Mucosa of descending colon (tissue), 3 donors: ENCODE measurements around the gene ACSL6. TPM values are rescaled to one million over a fixed set of nuclear protein-coding genes. Genes with fewer than 3 reads are reported as not detected.

ENCODE experiments used
- ATAC-seq: fragments of 200-7000 bp; cut with Tn5 transposase; one replicate; pipeline ENCODE4 v1.9.1; 2020; ENCODE audit warnings: mild to moderate bottlenecking, moderate library complexity
- DNase-seq, 3 donors: peaks; one replicate each; pipeline ENCODE4 v3.0.0-alpha.2; 2020
- H3K36me3 ChIP-seq: fragments of 200-600 bp; one replicate; pipeline ENCODE4 v1.8.0; 2021; ENCODE audit warnings: low read depth, mild to moderate bottlenecking
- H3K4me1 ChIP-seq: fragments of 200-600 bp; one replicate; pipeline ENCODE4 v1.8.0; 2021; ENCODE audit warnings: low read depth, mild to moderate bottlenecking
- H3K4me3 ChIP-seq: fragments of 200-600 bp; one replicate; pipeline ENCODE4 v1.8.0; 2021; ENCODE audit warnings: mild to moderate bottlenecking
- H3K9me3 ChIP-seq: fragments of 200-600 bp; one replicate; pipeline ENCODE4 v1.8.0; 2021; ENCODE audit warnings: mild to moderate bottlenecking
- CTCF ChIP-seq: fragments of 200-600 bp; IDR thresholded peaks from one replicate; pipeline ENCODE4 v1.8.0; 2022; ENCODE audit warnings: antibody characterized with exemption, mild to moderate bottlenecking
- intact Hi-C, 2 donors: fragments of 100-400 bp; cut with DNase I in 1 of 2; cut with micrococcal nuclease in 1 of 2; formaldehyde crosslinking; loops; one replicate each; pipeline versions ENCODE4 v1.11.0 to v1.11.1; 2022; cut with DNase I, micrococcal nuclease
- total RNA-seq, 3 donors: library from RNA; stranded (reverse); fragmentation: NEBNext Ultra II Directional in 2 of 3; extraction: Animal tissue kit (Norgen Biotek cat#: 25700) in 2 of 3; gene quantifications; one replicate each; pipeline versions ENCODE4 v1.2.1 to v1.2.4, GENCODE V29; 2021 to 2023
- donor health status: DM: no; HTN: no; CAD: no; lungs with moderate emphysema.
- donor health status: DM: no; HTN: no; CAD: no.
- donor health status: DM: no; HTN: yes; CAD: no.

ACSL6 gene
- total RNA-seq, 3 donors from 2014 or later, result 0.38 to 3.8 (median 0.77) TPM

GRCh38 chr5:132008961-132009680 lies 2.3 kb downstream of the ACSL6 start:
- H3K4me3 ChIP-seq, result no peak overlapping the region
- DNase-seq, result peak in 2 of 3 donors; percentile 25 to 27
- TF ChIP-seq CTCF, result no peak
- ATAC-seq, result peak; percentile 46
- intact Hi-C loops, result loop anchor here (2.0 to 5.0 kb wide), 2 partner anchors 420 to 422 kb away; no protein-coding TSS in a partner anchor
- H3K4me1 ChIP-seq, result peaks cover 10% of the 10 kb centered on the region
- H3K36me3 ChIP-seq, result no peaks in the 10 kb centered on the region
- no peaks in the 10 kb centered on the region for H3K9me3 ChIP-seq

- peak in 1 of 3 donors; percentile 9 for DNase-seq
- intact Hi-C loops, result loop anchor here (2.0 to 5.0 kb wide), 2 partner anchors 419 to 421 kb away; no protein-coding TSS in a partner anchor
- no peak for ATAC-seq
These were observed 3.3 kb downstream of the ACSL6 start for GRCh38 chr5:132008163-132008473.

GRCh38 chr5:132007399-132008162 lies 3.9 kb downstream of the ACSL6 start:
- ATAC-seq (peak; percentile 84), DNase-seq (peak; percentile 35 to 98 (median 64))
- intact Hi-C loops, result loop anchor here (2.0 to 5.0 kb wide), 2 partner anchors 419 to 420 kb away; no protein-coding TSS in a partner anchor

More at GRCh38 chr5:132008163-132008473, 3.3 kb downstream of the ACSL6 start:
- Histone ChIP-seq H3K4me3 (no peak overlapping the region), H3K9me3 (no peaks in the 10 kb centered on the region), H3K36me3 (no peaks in the 10 kb centered on the region), H3K4me1 (peaks cover 10% of the 10 kb centered on the region)
- peak; percentile 1 for TF ChIP-seq CTCF

GRCh38 chr5:132006331-132007120 lies 4.9 kb downstream of the ACSL6 start:
- no peak overlapping the region for H3K4me3 ChIP-seq
- no peak for ATAC-seq
- H3K36me3 ChIP-seq, result no peaks in the 10 kb centered on the region
- H3K4me1 ChIP-seq, result peaks cover 5% of the 10 kb centered on the region
- intact Hi-C loops, result loop anchor here in 1 of 2 donors (5.0 kb wide), 1 partner anchor 419 kb away; no protein-coding TSS in a partner anchor
- no peaks in the 10 kb centered on the region for H3K9me3 ChIP-seq
- DNase-seq, result peak in 2 of 3 donors; percentile 4 to 5
- no peak for TF ChIP-seq CTCF

More at GRCh38 chr5:132007399-132008162, 3.9 kb downstream of the ACSL6 start:
- H3K4me3 ChIP-seq, result no peak overlapping the region
- no peaks in the 10 kb centered on the region for H3K36me3 ChIP-seq
- H3K9me3 ChIP-seq, result no peaks in the 10 kb centered on the region
- H3K4me1 ChIP-seq, result peaks cover 10% of the 10 kb centered on the region
- peak; percentile 44 for TF ChIP-seq CTCF

DNA sequence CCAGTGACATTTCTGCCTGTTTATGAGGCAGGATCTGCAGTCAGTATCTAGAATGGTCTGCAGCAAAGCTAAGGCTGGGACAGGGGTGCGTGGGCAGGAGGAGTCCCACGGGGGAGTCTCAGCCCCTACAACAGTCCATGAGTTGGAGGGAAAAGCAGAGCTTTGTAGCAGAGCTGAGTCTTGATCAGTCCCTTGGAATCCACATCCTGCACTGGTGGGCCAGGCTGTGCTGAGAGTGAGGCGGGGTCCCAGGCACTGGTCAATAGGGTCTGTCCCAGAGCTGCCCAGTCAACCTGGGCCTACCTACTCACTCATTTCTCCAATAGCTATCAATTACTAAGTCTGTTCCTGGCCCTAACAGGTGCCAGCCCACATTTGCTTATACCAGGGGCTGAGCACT lies 5.9 kb downstream of the ACSL6 start:
- no peak for TF ChIP-seq CTCF
- DNase-seq (peak in 1 of 3 donors; percentile 22), ATAC-seq (no peak)
- H3K9me3 ChIP-seq, result no peaks in the 10 kb centered on the region
- H3K4me1 ChIP-seq, result no peaks in the 10 kb centered on the region
- no peak overlapping the region for H3K4me3 ChIP-seq
- intact Hi-C loops, result loop anchor here in 1 of 2 donors (5.0 kb wide), 1 partner anchor 418 kb away; no protein-coding TSS in a partner anchor
- H3K36me3 ChIP-seq, result no peaks in the 10 kb centered on the region
